Activated naive CD4-positive, alpha-beta T cell treated with anti-CD3 and anti-CD28 coated beads, Interleukin-2, amount 50 U/mL, for 16 hours (primary cell): ENCODE measurements around the gene KDM2A.

Experiments used
- DNase-seq: peaks from one replicate; pipeline ENCODE4 v3.0.0-alpha.2; 2020

The KDM2A gene

GRCh38 chr11:67304511-67305113 lies 185.5 kb downstream of the KDM2A start:
- DNase-seq, result no peak

DNA sequence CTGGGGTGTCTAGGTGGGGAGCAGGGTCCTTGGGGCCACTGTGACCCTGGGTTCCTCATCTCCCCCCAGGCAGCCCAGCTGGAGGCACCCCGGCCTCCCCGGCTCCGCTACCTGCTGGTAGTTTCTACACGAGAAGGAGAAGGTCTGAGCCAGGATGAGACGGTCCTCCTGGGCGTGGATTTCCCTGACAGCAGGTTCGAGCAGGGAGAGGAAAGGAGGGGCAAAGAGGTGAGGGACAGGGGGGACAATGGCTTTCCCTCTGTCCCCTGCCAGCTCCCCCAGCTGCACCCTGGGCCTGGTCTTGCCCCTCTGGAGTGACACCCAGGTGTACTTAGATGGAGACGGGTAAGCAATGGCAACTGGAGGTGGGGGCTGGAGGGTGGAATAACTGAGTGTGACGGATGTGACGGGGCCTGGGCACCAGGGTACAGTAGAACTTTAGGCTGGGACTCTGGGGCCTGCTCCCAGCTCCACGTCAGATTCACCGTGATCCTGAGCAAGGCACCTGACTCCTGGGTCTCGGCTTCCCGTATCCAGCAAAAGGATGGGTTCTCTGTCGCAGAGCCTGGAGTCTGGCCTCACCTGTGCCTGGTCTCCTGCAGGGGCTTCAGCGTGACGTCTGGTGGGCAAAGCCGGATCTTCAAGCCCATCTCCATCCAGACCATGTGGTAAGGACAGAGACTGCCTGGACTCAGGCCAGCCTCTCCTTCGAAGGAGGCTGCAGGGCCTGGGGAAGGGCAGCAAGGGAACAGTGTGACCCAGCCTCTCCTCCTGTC lies 187.9 kb downstream of the KDM2A start:
- DNase-seq, result peak; percentile 9

GRCh38 chr11:67307545-67308001 lies 188.5 kb downstream of the KDM2A start:
- DNase-seq, result no peak
